GM06990 (cell line): ENCODE results near the gene MTSS2.

Experiments used
- DNase-seq: peaks from one replicate; pipeline ENCODE4 v3.0.0-alpha.2; 2011; ENCODE audit not compliant: insufficient read length; ENCODE audit errors: extremely low read depth
- H3K27me3 ChIP-seq: replicated peaks from 2 replicates; pipeline ENCODE4 v1.6.0; 2011; ENCODE audit warnings: low read length; ENCODE audit not compliant: control insufficient read depth, insufficient read depth
- H3K36me3 ChIP-seq: 2 replicates; pipeline ENCODE4 v1.5.1; 2011; ENCODE audit warnings: low read length; ENCODE audit not compliant: control insufficient read depth, insufficient read depth
- H3K4me3 ChIP-seq: replicated peaks from 2 replicates; pipeline ENCODE4 v1.5.1; 2011; ENCODE audit warnings: low read depth, mild to moderate bottlenecking, control low read depth, low read length
- TF ChIP-seq, protein P1 (sequence below): IDR thresholded peaks from 2 replicates; pipeline ENCODE4 v1.5.1; 2011; ENCODE audit warnings: low read length, control low read depth, mild to moderate bottlenecking, inconsistent platforms; ENCODE audit not compliant: insufficient read depth, poor library complexity, severe bottlenecking

Gene MTSS2

DNA sequence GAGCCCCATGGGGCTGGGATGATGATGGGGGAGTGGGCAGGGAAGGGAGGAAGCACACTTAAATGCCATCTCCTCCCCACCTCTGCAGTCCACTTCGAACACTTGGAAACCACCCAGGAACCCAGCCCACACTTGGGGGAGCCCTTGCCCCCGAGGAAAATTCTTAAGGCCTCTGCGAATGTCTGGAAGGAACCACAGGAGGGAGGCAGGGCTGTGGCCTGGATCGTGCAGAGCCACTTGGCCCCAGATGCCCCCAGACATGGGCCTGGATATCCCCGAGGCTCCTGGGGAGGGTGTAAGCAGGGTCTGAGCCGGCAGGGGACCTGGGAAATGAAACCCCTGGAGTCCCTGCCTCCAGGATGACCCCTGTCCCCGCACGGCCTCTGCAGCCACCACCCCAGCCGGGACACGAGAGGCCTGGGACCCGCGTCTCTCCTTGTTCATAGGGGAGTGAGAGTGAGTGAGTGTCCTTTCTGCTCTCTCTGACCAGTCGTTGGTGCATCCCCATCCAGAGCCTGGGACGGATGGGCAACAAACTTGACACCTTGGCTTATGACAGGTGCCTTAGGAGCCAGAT is 11.8 kb upstream of the MTSS2 start:
- no peaks in the 10 kb centered on the region for H3K27me3 ChIP-seq
- no peak for DNase-seq
- H3K4me3 ChIP-seq, result no peak overlapping the region
- H3K36me3 ChIP-seq, result peaks cover 11% of the 10 kb centered on the region
- TF ChIP-seq, protein P1, sequence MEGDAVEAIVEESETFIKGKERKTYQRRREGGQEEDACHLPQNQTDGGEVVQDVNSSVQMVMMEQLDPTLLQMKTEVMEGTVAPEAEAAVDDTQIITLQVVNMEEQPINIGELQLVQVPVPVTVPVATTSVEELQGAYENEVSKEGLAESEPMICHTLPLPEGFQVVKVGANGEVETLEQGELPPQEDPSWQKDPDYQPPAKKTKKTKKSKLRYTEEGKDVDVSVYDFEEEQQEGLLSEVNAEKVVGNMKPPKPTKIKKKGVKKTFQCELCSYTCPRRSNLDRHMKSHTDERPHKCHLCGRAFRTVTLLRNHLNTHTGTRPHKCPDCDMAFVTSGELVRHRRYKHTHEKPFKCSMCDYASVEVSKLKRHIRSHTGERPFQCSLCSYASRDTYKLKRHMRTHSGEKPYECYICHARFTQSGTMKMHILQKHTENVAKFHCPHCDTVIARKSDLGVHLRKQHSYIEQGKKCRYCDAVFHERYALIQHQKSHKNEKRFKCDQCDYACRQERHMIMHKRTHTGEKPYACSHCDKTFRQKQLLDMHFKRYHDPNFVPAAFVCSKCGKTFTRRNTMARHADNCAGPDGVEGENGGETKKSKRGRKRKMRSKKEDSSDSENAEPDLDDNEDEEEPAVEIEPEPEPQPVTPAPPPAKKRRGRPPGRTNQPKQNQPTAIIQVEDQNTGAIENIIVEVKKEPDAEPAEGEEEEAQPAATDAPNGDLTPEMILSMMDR, result no peak

GRCh38 chr16:70696952-70697593 is 11.2 kb upstream of the MTSS2 start:
- Histone ChIP-seq H3K27me3 (no peaks in the 10 kb centered on the region), H3K36me3 (peaks cover 11% of the 10 kb centered on the region), H3K4me3 (no peak overlapping the region)
- no peak for DNase-seq
- TF ChIP-seq, protein P1, result no peak

- Histone ChIP-seq H3K4me3 (no peak overlapping the region), H3K27me3 (no peaks in the 10 kb centered on the region), H3K36me3 (peaks cover 11% of the 10 kb centered on the region)
- no peak for DNase-seq
- TF ChIP-seq, protein P1, result no peak
Measured at GRCh38 chr16:70696355-70696754, 10.5 kb upstream of the MTSS2 start.

GRCh38 chr16:70695331-70696070 is 9.6 kb upstream of the MTSS2 start:
- TF ChIP-seq, protein P1, result no peak
- Histone ChIP-seq H3K4me3 (no peak overlapping the region), H3K27me3 (no peaks in the 10 kb centered on the region), H3K36me3 (peaks cover 11% of the 10 kb centered on the region)
- DNase-seq, result no peak

GRCh38 chr16:70694868-70695218 is 9.0 kb upstream of the MTSS2 start:
- Histone ChIP-seq H3K27me3 (no peaks in the 10 kb centered on the region), H3K36me3 (peaks cover 11% of the 10 kb centered on the region), H3K4me3 (no peak overlapping the region)
- no peak for DNase-seq
- TF ChIP-seq, protein P1, result no peak
